KMS-11 (cell line): ENCODE data around the gene KCNB1.

Experiments used
- H2AFZ ChIP-seq: fragments of 200-600 bp; sonication (generic); 2 replicates; pipeline ENCODE4 v1.6.1; 2016; ENCODE audit warnings: antibody characterized with exemption, mixed run types, low read depth
- H3K27ac ChIP-seq: fragments of 200-600 bp; sonication (generic); 2 replicates; pipeline ENCODE4 v1.6.1; 2016; ENCODE audit warnings: mild to moderate bottlenecking, mixed run types
- H3K27me3 ChIP-seq: fragments of 200-600 bp; sonication (generic); 2 replicates; pipeline ENCODE4 v1.6.1; 2017; ENCODE audit warnings: mild to moderate bottlenecking, low read depth, mixed run types, moderate library complexity; ENCODE audit not compliant: insufficient read depth
- H3K36me3 ChIP-seq: fragments of 200-600 bp; sonication (generic); 2 replicates; pipeline ENCODE4 v1.6.1; 2017; ENCODE audit warnings: mild to moderate bottlenecking, mixed run types; ENCODE audit not compliant: insufficient read depth
- H3K4me1 ChIP-seq: fragments of 200-600 bp; sonication (generic); 2 replicates; pipeline ENCODE4 v1.6.1; 2016; ENCODE audit warnings: mild to moderate bottlenecking, low read depth, mixed run types; ENCODE audit not compliant: poor library complexity, severe bottlenecking
- H3K4me2 ChIP-seq: fragments of 200-600 bp; sonication (generic); 2 replicates; pipeline ENCODE4 v1.7.0; 2016; ENCODE audit warnings: mild to moderate bottlenecking, mixed run types
- H3K4me3 ChIP-seq: fragments of 200-600 bp; sonication (generic); IDR thresholded peaks from 2 replicates; pipeline ENCODE4 v1.6.1; 2017; ENCODE audit warnings: low read depth, low read length, mixed read lengths; ENCODE audit not compliant: insufficient read depth
- H3K79me2 ChIP-seq: fragments of 200-600 bp; sonication (generic); 2 replicates; pipeline ENCODE4 v1.6.1; 2016; ENCODE audit warnings: low read depth, mixed run types; ENCODE audit not compliant: insufficient read depth
- H3K9ac ChIP-seq: fragments of 200-600 bp; sonication (generic); 2 replicates; pipeline ENCODE4 v1.6.1; 2016; ENCODE audit warnings: mild to moderate bottlenecking, mixed run types
- H4K20me1 ChIP-seq: fragments of 200-600 bp; sonication (generic); 2 replicates; pipeline ENCODE4 v1.6.1; 2016; ENCODE audit warnings: mild to moderate bottlenecking, mixed run types; ENCODE audit not compliant: insufficient read depth
- TF ChIP-seq, protein P1 (sequence below): fragments of 200-600 bp; sonication (generic); conservative IDR thresholded peaks from 2 replicates; pipeline ENCODE4 v1.6.1; 2017; ENCODE audit warnings: low read depth, mild to moderate bottlenecking, antibody characterized with exemption, low read length, moderate library complexity, mixed read lengths

Gene KCNB1

DNA sequence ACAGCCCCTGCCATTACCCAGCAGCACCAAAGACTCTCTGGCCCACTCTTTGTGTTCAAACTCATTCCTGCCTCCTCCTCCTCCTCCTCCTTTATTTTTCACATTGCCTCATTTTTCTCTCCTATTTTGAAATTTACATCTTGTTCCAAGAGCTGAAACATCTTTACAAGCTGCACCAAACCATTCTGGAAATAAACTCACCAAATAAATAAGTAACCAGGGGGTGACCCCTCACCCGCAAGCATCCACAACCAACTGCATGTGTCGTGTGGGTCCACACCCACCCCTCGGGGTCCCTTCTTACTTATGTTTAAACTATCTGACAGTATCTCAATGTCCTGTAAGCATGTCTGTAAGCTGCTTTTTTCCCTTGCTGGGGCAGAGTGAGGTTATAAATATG, 1.4 kb downstream of the KCNB1 start:
- Histone ChIP-seq H3K36me3 (no peaks in the 10 kb centered on the region), H4K20me1 (no peaks in the 10 kb centered on the region), H3K79me2 (no peaks in the 10 kb centered on the region), H3K4me3 (no peak overlapping the region), H3K9ac (no peak overlapping the region), H3K27me3 (peaks cover 36% of the 10 kb centered on the region), H3K4me2 (no peak overlapping the region), H3K27ac (no peak overlapping the region), H3K4me1 (peaks cover 4% of the 10 kb centered on the region), H2AFZ (no peak overlapping the region)
- TF ChIP-seq, protein P1, sequence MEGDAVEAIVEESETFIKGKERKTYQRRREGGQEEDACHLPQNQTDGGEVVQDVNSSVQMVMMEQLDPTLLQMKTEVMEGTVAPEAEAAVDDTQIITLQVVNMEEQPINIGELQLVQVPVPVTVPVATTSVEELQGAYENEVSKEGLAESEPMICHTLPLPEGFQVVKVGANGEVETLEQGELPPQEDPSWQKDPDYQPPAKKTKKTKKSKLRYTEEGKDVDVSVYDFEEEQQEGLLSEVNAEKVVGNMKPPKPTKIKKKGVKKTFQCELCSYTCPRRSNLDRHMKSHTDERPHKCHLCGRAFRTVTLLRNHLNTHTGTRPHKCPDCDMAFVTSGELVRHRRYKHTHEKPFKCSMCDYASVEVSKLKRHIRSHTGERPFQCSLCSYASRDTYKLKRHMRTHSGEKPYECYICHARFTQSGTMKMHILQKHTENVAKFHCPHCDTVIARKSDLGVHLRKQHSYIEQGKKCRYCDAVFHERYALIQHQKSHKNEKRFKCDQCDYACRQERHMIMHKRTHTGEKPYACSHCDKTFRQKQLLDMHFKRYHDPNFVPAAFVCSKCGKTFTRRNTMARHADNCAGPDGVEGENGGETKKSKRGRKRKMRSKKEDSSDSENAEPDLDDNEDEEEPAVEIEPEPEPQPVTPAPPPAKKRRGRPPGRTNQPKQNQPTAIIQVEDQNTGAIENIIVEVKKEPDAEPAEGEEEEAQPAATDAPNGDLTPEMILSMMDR = no peak

DNA sequence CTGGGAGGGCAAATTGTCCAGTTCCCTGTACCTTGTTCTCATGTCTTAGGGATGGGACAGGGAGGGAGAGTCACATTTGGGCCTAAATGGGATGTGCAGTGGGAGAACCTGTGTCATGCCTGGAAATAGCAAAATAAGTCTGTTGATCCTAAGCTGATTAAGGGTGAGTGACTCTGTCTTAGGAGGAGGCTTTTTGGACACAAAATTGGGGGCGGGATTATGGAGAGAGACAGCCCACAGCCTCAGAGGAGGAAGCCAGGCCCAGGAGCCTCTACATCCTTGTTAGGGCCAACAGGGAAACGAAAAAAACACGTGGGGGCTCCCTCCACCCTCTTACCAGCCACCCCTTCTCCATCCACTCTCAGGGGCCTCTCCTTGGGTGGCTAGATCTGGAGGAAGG, 2.2 kb downstream of the KCNB1 start:
- H3K79me2 ChIP-seq = no peaks in the 10 kb centered on the region
- H3K4me3 ChIP-seq = no peak overlapping the region
- no peak overlapping the region for H3K9ac ChIP-seq
- no peak overlapping the region for H3K4me2 ChIP-seq
- no peak overlapping the region for H3K27ac ChIP-seq
- no peaks in the 10 kb centered on the region for H4K20me1 ChIP-seq
- TF ChIP-seq, protein P1 = no peak
- peaks cover 29% of the 10 kb centered on the region for H3K27me3 ChIP-seq
- no peaks in the 10 kb centered on the region for H3K36me3 ChIP-seq
- H2AFZ ChIP-seq = no peak overlapping the region
- peaks cover 4% of the 10 kb centered on the region for H3K4me1 ChIP-seq

DNA sequence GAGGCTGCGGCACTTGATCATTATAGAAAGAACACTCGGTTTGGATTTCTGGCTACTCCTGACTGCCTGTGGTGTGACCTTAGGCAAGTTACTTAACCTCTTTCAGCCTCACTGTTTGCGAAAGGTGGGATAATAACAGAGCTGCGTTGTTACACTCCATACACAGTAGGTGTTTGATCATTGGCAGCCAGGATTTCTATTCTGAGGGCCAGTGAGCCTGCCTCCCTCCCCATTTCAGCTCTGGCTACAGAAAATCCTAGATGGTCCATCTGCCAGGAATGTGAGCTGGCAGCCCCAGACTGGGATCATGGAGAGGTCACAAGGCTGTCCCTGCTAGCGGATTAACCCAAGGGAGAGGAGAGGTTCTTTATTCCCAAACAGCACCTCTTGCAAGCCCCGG, 2.7 kb downstream of the KCNB1 start:
- Histone ChIP-seq H3K36me3 (no peaks in the 10 kb centered on the region), H3K27me3 (peaks cover 24% of the 10 kb centered on the region), H3K9ac (no peak overlapping the region), H3K27ac (no peak overlapping the region), H3K4me2 (no peak overlapping the region), H3K79me2 (no peaks in the 10 kb centered on the region), H2AFZ (no peak overlapping the region), H4K20me1 (no peaks in the 10 kb centered on the region), H3K4me1 (peaks cover 4% of the 10 kb centered on the region), H3K4me3 (no peak overlapping the region)
- TF ChIP-seq, protein P1 = no peak

DNA sequence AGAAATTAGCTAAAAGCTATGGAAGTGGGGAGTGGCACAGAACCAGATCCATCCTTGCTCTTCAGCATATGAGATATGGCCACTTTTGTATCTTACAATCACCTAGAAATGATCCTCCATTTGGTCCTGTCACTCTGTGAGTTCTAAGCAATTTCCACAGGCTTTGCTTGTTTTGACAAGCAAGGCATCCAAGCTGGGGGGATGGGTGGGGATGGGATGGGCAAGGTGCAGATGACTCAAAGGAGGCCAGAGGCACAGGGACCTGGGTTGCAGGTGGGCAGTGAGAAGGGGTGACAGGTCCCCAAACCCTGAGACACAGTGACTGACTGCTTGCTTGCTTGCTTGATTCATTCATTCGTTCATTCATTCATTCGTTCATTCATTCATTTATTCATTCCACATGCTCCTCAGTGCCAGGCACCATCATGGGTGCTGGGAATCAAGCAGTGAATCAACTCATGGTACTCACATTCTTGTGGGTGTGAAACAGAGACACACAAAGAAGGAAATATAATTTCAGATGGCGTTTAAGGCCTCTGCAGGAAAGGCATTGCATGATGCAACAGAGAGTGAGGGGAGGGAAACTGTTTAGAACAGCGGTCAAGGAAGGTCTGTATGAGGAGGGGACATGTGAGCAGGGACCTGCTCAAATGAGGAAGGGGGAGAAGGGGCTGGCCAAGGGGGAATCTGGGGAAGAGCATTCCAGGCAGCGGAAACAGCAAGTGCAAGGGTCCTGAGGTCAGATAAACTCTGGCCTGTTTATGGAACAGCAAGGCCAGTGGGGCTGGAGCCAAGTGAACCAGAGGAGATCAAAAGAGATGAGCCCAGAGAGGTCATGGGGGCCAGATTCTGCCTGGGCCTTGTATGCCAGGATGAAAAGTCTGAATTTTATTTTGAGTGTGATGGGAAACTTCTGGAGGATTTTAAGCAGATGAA, 3.4 kb downstream of the KCNB1 start:
- Histone ChIP-seq H3K4me2 (no peak overlapping the region), H3K4me1 (peaks cover 4% of the 10 kb centered on the region), H3K79me2 (no peaks in the 10 kb centered on the region), H4K20me1 (no peaks in the 10 kb centered on the region), H2AFZ (no peak overlapping the region), H3K27me3 (peaks cover 22% of the 10 kb centered on the region), H3K4me3 (no peak overlapping the region), H3K36me3 (no peaks in the 10 kb centered on the region), H3K27ac (no peak overlapping the region), H3K9ac (no peak overlapping the region)
- TF ChIP-seq, protein P1 = no peak
